Astrocyte of the spinal cord (primary cell): ENCODE measurements around the gene SNX22.
"Not testable (repeated sequence)": the region's sequence is repeated elsewhere in the genome, so short reads cannot be mapped to it uniquely, and the experiment has no call there.

ENCODE experiments used
- DNase-seq: peaks from one replicate; pipeline ENCODE4 v3.0.0; 2011; ENCODE audit warnings: low read depth, low spot score
- H3K4me3 ChIP-seq: 2 replicates; pipeline ENCODE4 v1.5.1; 2011; ENCODE audit warnings: low read depth, mild to moderate bottlenecking, low read length, moderate library complexity
- in situ Hi-C: cut with HindIII; loops from 2 replicates; pipeline ENCODE4 v1.10.0; 2017; ENCODE audit warnings: low sequenced_read_pairs
- TF ChIP-seq, protein P1 (sequence below): IDR thresholded peaks from 2 replicates; pipeline ENCODE4 v1.5.1; 2012; ENCODE audit warnings: low read depth, mild to moderate bottlenecking, low read length, inconsistent platforms

The SNX22 gene

DNA sequence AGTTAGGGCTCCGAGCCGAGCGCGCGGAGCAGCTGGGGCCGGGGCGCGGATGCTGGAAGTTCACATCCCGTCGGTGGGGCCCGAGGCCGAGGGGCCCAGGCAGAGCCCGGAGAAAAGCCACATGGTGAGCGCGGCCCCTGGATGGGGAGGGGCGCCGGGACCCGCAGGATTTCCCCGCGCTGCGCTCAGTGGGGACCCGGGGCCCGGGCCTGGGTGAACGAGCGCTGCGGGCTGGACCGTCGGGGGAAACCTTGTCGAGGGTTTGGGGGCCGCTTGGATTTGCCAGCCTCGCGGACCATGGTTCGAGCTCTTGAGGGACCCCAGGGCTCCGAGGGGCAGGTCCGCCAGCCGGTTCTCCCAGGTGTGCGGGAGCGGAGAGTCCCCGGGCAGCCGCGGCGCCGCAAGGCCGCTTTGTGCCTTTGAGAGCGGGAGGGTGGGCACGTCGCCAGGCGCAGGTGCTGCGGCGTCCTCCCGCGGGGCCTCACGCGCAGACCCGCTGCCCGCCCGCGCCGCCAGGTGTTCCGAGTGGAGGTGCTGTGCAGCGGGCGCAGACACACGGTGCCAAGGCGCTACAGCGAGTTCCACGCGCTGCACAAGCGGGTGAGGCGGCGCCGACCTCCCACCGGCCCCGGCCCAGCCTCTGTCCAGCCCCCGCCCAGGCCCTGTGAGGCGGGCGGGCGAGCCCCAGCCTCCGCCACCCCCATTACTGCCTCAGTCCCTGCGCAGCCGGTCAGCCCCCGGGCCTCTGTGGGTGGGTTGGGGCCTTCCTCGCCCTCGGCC lies at the start of gene SNX22:
Gene SNX22, plus strand, starts transcription at position 5 of the 780 bp plus-strand sequence. Its CDS starts 45 bp downstream, at position 50.
- TF ChIP-seq, protein P1, sequence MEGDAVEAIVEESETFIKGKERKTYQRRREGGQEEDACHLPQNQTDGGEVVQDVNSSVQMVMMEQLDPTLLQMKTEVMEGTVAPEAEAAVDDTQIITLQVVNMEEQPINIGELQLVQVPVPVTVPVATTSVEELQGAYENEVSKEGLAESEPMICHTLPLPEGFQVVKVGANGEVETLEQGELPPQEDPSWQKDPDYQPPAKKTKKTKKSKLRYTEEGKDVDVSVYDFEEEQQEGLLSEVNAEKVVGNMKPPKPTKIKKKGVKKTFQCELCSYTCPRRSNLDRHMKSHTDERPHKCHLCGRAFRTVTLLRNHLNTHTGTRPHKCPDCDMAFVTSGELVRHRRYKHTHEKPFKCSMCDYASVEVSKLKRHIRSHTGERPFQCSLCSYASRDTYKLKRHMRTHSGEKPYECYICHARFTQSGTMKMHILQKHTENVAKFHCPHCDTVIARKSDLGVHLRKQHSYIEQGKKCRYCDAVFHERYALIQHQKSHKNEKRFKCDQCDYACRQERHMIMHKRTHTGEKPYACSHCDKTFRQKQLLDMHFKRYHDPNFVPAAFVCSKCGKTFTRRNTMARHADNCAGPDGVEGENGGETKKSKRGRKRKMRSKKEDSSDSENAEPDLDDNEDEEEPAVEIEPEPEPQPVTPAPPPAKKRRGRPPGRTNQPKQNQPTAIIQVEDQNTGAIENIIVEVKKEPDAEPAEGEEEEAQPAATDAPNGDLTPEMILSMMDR = no peak
- no peak for DNase-seq
- peak within 1 kb of the TSS; percentile 41 for H3K4me3 ChIP-seq
- in situ Hi-C loops = no loop called here

DNA sequence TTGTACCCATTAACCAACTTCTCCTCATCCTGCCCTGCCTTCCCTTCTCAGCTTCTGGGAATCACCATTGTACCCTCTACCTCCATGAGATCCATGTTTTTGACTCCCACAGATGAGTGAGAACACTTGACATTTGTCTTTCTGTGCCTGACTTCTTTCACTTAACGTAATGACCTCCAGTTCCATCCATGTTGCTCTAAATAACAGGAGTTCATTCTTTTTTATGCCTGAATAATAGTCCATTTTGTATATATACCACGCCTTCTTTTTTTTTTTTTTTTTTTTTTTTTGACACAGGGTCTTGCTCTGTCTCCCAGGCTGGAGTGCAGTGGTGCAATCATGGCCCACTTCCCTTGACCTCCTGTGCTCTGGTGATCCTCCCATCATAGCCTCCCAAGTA lies 49.0 kb upstream of the SNX22 start:
- H3K4me3 ChIP-seq = no peak overlapping the region
- no peak for DNase-seq
- TF ChIP-seq, protein P1 = no peak
- in situ Hi-C loops = no loop called here

DNA sequence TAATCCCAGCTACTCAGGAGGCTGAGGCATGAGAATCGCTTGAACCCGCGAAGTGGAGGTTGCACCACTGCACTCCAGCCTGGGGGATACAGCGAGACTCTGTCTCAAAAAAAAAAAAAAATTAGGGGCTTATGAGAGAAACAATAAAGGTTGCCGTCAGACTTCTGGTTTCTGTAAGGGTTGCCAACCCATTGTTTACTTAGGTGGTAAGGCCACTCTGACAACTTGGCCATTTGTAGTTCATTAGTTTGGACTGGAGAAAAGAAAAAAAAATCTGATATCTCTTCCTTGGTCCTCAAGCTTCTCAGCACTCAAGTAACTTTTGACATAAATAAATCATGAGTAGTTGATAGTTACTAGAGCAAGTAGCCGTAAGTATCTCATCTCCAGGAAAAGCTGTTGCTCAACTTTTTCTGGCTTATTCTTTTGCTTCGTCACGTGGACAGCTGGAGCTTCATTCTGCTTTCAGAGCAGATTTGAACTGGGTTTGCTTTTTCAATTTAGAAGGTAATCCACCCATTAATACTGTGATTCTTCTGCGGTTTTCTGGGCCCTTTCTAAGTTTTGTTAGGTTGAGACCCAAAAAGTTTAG lies 46.3 kb upstream of the SNX22 start:
- in situ Hi-C loops = no loop called here
- TF ChIP-seq, protein P1 = no peak
- H3K4me3 ChIP-seq = no peak overlapping the region
- DNase-seq = no peak

DNA sequence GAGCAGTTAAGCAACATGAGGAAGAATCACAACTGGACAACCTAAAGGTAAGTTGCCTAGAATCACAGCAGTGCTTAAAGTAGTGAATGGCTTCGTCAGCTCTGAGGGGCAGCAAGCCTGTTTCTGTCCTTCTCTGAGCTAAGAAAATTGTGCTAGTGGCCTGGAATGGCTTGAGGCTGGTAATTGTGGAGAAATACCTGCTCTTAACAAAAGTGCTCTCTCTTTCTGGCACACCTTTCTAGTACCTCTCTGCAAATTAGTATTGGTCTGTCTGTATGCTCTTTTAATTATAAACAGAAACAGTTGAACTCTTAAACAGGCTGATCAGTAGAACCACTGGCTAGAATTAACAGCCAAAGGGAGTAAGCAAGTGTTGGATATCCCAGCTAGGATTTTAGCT lies 44.2 kb upstream of the SNX22 start:
- DNase-seq = no peak
- in situ Hi-C loops = no loop called here
- H3K4me3 ChIP-seq = no peak overlapping the region
- TF ChIP-seq, protein P1 = no peak

DNA sequence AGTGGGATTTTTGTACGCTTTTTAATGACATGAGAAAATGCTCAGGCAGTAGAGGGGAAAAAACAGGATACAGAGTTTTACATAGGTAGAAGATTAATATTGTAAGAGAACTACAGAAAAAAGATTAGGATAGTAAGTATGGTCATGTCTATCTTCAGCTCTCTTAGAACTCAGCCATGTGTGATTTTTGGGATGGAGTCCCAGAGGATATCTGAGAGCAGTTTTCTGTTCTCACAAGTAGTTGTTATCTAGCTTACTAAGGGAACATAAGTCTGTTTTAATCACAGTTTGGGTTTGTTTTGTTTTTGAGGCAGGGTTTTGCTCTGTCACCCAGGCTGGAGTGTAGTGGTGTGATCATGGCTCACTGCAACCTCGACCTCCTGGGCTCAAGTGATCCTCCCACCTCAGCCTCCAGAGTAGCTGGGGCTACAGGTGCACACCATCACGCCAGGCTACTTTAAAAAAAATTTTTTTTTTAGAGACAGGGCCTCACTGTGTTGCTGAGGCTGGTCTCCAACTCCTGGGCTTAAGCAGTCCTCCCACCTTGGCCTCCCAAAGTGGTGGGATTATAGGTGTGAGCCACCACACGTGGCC lies 41.3 kb upstream of the SNX22 start:
- H3K4me3 ChIP-seq, DNase-seq, in situ Hi-C loops: not testable (repeated sequence)

DNA sequence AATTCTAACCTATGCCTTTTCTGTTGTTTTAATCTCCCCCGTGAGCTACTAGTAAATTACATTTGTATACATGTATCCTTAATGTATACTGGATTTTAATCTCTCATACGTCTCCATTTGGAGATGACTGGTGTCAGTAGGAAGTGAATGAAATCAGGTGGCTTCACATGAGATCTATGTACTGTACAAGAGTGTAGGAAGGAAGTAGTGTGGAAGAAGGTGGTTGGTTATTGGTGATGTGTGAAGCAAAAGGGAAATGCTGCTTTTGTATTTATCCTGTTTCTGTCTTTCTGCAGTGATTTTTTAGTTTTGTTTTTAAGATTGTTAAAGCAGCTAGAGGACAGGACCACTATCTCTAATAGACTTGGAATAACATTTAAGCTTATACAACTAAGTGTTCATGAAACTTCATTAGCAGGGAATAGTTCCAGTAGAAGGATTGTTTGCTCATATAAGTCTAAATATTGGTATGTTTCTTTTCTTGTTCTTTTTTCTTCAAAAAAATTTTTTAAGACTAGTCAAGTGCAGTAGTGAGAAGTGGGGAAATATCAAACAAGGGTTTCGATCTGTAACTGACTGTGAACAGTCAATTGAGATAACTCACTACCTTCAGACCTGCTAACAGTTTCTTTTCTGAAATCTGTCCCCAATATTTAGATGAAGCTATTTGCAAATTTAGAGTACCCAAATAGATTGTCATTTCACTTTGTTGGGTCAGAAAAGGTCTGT lies 40.4 kb upstream of the SNX22 start:
- no peak overlapping the region for H3K4me3 ChIP-seq
- in situ Hi-C loops = no loop called here
- TF ChIP-seq, protein P1 = no peak
- no peak for DNase-seq
